Mesothelial cell of epicardium (in vitro differentiated cells): ENCODE results near the gene DDN. TPM values are rescaled to one million over a fixed set of nuclear protein-coding genes. Genes with fewer than 3 reads are reported as not detected.
A peak's percentile ranks its signal among the peaks of the same experiment; 100 is the strongest.

Experiments
- DNase-seq, 2 experiments: peaks; one replicate each; pipeline ENCODE4 v3.0.0; 2021; ENCODE audit warnings: low spot score in 2 of 2; ENCODE audit not compliant: unreplicated experiment in 2 of 2
- H3K27ac Mint-ChIP-seq: 2 replicates; pipeline ENCODE4 v1.8.0; 2021; ENCODE audit warnings: mixed read lengths
- H3K27me3 Mint-ChIP-seq: 2 replicates; pipeline ENCODE4 v1.8.0; 2021; ENCODE audit warnings: low read depth, mixed read lengths
- H3K36me3 Mint-ChIP-seq: 2 replicates; pipeline ENCODE4 v1.8.0; 2021; ENCODE audit warnings: mixed read lengths
- H3K4me1 Mint-ChIP-seq: 2 replicates; pipeline ENCODE4 v1.8.0; 2021; ENCODE audit warnings: mixed read lengths
- H3K4me3 Mint-ChIP-seq: 2 replicates; pipeline ENCODE4 v1.8.0; 2021; ENCODE audit warnings: mild to moderate bottlenecking, moderate library complexity, mixed read lengths
- H3K9me3 Mint-ChIP-seq: 2 replicates; pipeline ENCODE4 v1.8.0; 2021; ENCODE audit warnings: mixed read lengths
- CTCF ChIP-seq: fragments of 200-600 bp; sonication (generic); IDR thresholded peaks from one replicate; pipeline ENCODE4 v1.5.0; 2021; ENCODE audit warnings: antibody characterized with exemption; ENCODE audit not compliant: unreplicated experiment
- total RNA-seq: library from RNA; stranded (reverse); gene quantifications from 3 replicates; pipeline ENCODE4 v1.2.1, GENCODE V29; 2021

The DDN gene
- total RNA-seq, 1 donor from 2014 or later: 0.36 TPM

- Mint-ChIP-seq H3K27ac (no peak overlapping the region), H3K27me3 (peaks cover 77% of the 10 kb centered on the region), H3K4me1 (peaks cover 17% of the 10 kb centered on the region), H3K4me3 (peak overlapping the region; percentile 24), H3K36me3 (peaks cover under 1% of the 10 kb centered on the region), H3K9me3 (no peaks in the 10 kb centered on the region)
- TF ChIP-seq CTCF: peak; percentile 67
- peak; percentile 71 to 87 for DNase-seq
These were observed 3.9 kb downstream of the DDN start for GRCh38 chr12:48995086-48995879.

GRCh38 chr12:48994224-48995085 is 4.7 kb downstream of the DDN start:
- no peaks in the 10 kb centered on the region for H3K9me3 Mint-ChIP-seq
- no peak overlapping the region for H3K4me3 Mint-ChIP-seq
- no peak for DNase-seq
- no peak for TF ChIP-seq CTCF
- H3K27me3 Mint-ChIP-seq: peaks cover 76% of the 10 kb centered on the region
- no peaks in the 10 kb centered on the region for H3K36me3 Mint-ChIP-seq
- peaks cover 8% of the 10 kb centered on the region for H3K4me1 Mint-ChIP-seq
- no peak overlapping the region for H3K27ac Mint-ChIP-seq

GRCh38 chr12:48993787-48994186 is 5.4 kb downstream of the DDN start:
- no peak for TF ChIP-seq CTCF
- Mint-ChIP-seq H3K9me3 (no peaks in the 10 kb centered on the region), H3K4me3 (no peak overlapping the region), H3K36me3 (no peaks in the 10 kb centered on the region), H3K4me1 (peaks cover 6% of the 10 kb centered on the region), H3K27me3 (peaks cover 76% of the 10 kb centered on the region), H3K27ac (no peak overlapping the region)
- DNase-seq: no peak

GRCh38 chr12:48991247-48992050 is 7.7 kb downstream of the DDN start:
- no peak for TF ChIP-seq CTCF
- H3K27me3 Mint-ChIP-seq: peaks cover 78% of the 10 kb centered on the region

GRCh38 chr12:48990552-48990951 is 8.6 kb downstream of the DDN start:
- TF ChIP-seq CTCF: no peak
- H3K9me3 Mint-ChIP-seq: no peaks in the 10 kb centered on the region
- no peak overlapping the region for H3K27ac Mint-ChIP-seq
- DNase-seq: no peak
- H3K4me1 Mint-ChIP-seq: peaks cover 4% of the 10 kb centered on the region
- H3K4me3 Mint-ChIP-seq: no peak overlapping the region
- peaks cover 78% of the 10 kb centered on the region for H3K27me3 Mint-ChIP-seq
- no peaks in the 10 kb centered on the region for H3K36me3 Mint-ChIP-seq

More at GRCh38 chr12:48991247-48992050, 7.7 kb downstream of the DDN start:
- Mint-ChIP-seq H3K36me3 (no peaks in the 10 kb centered on the region), H3K4me3 (no peak overlapping the region), H3K9me3 (no peaks in the 10 kb centered on the region), H3K27ac (no peak overlapping the region), H3K4me1 (peaks cover 4% of the 10 kb centered on the region)
- no peak for DNase-seq
